ENCODE data around the gene HDAC11.

GRCh38 chr3:13484851-13485590, 4.9 kb downstream of the HDAC11 start:
- TF ChIP-seq CREB1 (IDR thresholded peaks at IDR 0.05; ENCODE audit: low read depth) (no peak), JUNB (IDR thresholded peaks at IDR 0.05) (no peak), CTCF (IDR thresholded peaks at IDR 0.05 in 2 of 3, conservative IDR thresholded peaks at IDR 0.05 in 1 of 3; ENCODE audit: control insufficient read depth in 2 of 3, extremely low read depth in 1 of 3, insufficient read depth in 1 of 3, low read depth in 3 of 3, low read length in 3 of 3) (no peak), EZH2 (IDR thresholded peaks at IDR 0.05; ENCODE audit: borderline replicate concordance, control insufficient read depth, low read depth, low read length) (no peak), SMC3 (IDR thresholded peaks at IDR 0.05; ENCODE audit: borderline replicate concordance, low read length) (no peak), HCFC1 (IDR thresholded peaks at IDR 0.05; ENCODE audit: low read length) (no peak), SIN3A (IDR thresholded peaks at IDR 0.05; ENCODE audit: low read depth, low read length) (no peak), CEBPB (IDR thresholded peaks at IDR 0.05; ENCODE audit: borderline replicate concordance in 1 of 2, low read depth in 2 of 2, low read length in 2 of 2) (no peak), BRCA1 (IDR thresholded peaks at IDR 0.05; ENCODE audit: low read depth, low read length) (no peak), EGR1 (IDR thresholded peaks at IDR 0.05; ENCODE audit: borderline replicate concordance in 1 of 2, low read depth in 2 of 2, low read length in 2 of 2) (no peak)
